GM18499 (cell line): ENCODE measurements around the gene MYO1H.

ENCODE experiments used
- ATAC-seq: cut with Tn5 transposase; IDR thresholded peaks from one replicate; pipeline ENCODE4 v1.9.1; 2021; ENCODE audit warnings: moderate number of reproducible peaks; ENCODE audit not compliant: insufficient read depth, unreplicated experiment

The MYO1H gene

DNA sequence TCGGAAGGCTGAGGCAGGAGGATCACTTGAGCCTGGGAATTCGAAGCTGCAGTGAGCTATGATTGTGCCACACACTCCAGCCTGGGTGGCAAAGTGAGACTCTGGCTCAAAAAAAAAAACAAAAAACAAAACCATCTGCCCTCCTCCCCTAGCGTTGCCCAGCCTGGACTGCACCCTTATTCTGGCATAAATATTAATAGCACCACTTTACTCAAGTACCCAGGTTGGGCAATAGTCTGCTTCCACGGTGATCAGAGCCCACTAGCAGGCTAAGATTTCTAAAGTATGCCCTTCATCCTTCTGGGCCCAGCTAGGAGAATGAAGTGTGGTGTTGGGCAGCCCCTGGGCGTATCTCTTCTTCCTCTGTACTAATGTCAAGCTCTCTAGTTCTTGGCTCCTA is 96.1 kb downstream of the MYO1H start:
- no peak for ATAC-seq

DNA sequence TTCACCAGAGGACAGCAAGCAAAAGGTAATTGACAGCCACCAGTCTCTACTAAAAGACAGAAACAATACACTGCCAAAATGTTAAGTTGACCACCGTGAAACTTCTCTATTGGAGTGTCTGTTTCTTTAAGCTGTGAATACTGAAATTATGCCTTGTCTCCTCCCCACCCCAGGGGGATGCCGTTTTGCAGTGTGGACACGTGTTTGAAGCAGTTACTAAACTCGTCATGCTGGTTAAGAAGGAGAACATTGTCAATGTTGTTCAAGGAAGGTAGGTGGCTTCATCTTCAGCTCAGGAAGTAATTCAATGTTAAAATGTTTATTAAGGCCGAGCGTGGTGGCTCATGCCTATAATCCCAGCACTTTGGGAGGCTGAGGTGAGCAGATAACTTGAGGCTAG is 96.6 kb downstream of the MYO1H start:
- ATAC-seq = no peak

DNA sequence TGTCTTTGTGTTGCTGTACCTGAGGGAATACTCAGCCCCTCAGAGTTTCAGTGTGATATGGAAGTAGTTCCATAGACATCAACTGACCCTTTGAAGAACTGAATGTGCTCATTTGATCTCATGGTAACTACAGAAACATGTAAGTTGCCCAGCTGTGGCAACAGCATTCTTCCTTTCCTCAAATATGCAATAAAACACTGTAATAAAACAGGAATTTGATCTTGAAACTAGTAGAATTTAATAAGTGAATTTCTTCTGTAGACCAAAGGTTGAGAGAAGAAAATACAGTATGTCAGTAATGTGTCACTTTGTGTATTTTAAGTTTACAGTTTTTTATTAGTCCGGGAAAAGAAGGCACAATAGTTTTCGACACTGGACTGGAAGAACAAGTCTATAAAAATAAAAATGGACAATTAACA is 97.5 kb downstream of the MYO1H start:
- no peak for ATAC-seq

DNA sequence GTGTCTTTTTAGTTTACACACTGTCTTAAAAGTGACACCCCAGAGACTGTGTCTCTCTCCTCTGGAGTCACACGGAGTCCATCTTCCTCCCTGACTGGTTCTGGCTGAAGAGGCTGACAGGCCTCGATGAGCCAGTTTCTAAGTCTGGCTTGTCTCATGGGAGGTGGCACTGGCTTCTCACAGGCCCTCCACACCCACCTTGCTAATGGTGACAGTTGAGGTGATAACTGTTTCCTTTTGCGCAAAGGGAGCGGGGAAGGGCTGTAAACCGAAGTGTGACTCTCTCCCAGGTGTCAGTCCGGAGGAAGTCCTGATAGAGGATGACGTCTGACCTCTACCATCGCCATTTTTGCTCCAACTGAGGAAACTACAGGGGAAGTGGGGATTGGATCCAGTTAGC is 99.2 kb downstream of the MYO1H start:
- no peak for ATAC-seq

DNA sequence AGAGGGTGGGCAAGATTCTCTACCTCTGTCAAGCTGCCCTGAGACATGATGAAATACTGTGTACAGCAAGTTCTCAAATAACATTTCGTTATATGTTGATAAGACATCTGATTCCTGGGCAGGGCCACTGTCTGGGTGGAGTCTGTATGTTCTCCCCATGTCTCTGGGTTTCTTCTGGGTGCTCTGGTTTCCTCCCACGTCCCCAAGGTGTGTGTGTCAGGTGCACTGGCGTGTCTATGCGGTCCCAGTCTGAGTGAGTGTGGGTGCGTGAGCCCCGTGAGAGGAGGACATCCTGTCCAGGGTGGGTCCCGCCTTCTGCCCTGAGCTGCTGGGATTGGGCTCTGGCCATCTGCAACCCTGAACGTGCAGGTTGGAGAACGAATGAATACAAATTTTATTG is 99.8 kb downstream of the MYO1H start:
- no peak for ATAC-seq

DNA sequence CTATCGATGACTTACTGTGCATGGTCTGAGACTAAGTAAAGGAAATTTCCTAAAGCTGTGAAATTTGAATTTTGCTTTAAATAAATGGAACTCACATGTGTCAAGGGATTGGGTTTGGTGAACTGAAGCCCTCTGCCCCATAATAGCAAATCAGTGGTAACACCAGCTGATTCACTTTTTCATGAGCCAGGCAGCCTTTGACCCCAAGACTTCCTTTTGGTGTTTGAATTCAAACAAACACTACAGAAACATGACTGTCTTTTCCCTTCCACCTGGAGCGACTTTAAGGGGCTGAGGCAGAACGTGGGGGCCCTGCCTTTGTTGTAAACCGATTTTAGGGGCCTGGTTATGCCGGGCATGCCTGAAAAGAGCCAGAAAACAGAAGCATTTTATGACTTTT is 100.6 kb downstream of the MYO1H start:
- ATAC-seq = no peak

DNA sequence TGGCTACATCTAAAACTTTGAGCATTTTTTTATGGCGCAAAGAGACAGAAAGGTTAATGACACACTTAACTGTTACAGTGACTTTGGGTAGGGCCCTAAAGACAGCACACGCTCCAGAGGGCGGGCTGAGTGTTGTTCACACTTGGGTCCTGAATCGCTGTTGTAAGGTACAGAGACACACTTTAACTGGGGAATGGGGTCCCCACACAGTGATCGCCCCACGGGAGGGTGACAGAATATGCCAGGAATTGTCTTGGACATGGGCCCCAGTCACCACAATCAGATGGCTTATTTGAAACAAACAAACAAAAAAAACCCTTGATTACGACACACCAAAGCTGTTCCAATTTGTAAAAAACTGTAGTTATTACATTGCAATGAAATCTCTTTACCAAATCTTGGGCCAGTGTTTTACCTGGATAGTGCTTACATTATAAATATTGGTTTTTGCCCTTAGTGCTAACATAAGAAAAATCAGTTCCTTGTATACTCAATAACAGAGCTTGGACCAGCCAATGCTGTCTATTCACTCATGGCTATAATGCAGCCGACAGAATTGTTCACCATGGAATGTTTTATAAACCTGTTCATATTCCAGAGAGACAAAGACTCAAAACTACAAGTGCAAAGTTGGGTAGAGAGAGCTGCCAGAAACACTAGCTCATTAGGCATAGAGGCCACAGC is 101.1 kb downstream of the MYO1H start:
- ATAC-seq = no peak

DNA sequence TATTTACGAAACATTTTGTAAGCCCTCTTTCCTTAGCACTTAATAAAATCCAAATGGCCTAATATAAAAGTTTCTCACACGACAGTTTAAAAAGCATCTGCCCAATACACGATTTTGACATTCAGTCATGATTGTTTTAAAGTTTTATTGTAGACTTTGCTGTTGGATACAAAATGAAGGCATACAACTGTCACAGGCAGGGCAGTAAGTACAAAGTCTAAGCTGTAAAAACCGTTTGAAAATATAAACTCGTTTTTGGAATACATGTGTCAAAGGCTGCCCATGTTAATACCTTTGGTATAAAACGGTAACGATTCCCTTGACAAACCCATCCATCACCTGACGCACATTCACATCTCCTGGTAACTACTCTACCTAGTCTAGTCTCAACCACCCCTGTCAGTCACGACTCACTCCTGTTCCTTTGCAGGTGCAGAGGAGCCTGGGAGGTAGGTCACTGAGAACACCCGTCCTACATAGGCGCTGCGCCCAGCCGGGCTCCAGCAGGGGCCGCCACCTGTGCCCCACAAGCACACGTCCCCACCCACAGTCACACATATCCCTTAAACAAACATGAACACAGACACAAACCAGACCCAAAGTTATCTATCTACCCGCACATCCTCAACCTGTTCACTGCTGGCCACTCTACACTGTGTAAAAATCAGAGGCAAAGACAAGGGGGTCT is 102.3 kb downstream of the MYO1H start:
- ATAC-seq = no peak

DNA sequence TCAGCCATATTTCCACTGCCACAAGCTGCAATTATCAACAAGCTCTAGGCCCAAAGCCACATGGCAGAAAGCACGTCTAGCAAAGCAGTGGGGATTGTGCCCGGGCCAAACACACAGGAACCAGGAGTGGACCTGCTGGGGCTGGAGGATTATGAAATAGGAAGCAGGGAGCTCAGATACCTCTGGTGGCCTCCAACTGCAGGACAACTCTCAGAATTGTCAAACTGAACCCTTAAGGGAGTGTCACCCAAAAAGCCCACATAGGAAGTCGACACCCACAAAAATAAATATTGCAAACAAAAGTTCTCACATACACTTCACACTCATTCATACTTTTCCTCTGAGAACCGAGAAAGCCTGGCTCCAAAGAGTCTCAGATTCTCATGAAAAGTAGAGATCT is 103.3 kb downstream of the MYO1H start:
- ATAC-seq = no peak

DNA sequence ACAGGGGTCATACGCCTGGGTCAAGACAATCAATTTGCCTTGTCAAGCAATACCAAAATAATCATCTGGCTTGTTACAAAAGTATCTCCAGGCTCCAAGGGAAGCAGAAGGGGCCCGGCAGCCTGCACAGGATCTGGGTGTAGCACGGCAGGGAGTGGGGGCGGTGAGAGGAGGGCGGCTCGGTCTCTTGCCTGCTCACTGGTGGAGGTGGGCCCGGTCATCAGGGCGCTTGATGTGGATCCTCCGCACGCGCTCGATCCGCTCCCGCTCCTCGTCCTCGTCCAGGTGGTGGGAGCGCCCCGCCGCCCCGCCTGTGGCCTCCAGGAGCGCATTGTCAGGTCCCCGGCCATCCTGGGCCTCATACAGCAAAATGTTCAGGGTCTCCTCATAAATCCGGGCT is 103.7 kb downstream of the MYO1H start:
- no peak for ATAC-seq

DNA sequence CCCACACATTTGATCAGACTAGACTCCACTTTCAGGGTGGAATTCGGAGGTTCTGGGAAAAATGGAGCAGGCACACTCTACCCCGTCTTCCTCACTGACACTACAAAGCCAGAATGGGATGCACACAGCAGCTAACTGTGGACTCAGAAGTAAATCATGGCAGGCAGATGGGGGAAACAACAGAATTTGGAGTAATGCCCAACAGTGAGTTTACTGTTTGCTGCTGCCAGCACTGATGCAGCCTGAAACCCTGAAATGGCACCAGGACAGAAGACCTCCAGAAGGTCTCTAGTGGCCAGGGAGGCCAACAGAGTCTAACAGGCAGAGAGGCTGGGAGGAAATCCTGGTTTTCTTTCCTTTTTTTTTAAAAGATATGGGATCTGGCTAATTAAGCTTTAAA is 104.8 kb downstream of the MYO1H start:
- ATAC-seq = no peak

DNA sequence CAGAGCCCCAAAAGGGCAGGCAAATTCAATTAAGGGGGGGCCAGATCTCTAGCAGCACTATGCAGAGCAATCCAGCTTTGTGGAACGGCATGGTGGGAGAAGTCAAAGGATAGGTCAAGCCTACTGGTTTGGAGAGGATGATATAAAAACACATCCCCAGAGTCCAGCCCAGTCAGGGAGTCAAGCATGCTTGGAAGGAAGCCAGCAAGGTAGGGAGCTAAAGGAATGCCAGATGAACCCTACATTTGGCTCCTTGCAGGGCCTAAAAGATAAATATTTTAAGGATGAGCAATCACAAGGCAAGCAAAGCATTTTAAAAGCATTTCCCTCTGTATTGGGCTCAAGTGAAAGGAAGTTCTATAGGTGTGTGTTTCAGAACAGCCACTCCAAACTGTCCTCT is 108.0 kb downstream of the MYO1H start:
- ATAC-seq = no peak

DNA sequence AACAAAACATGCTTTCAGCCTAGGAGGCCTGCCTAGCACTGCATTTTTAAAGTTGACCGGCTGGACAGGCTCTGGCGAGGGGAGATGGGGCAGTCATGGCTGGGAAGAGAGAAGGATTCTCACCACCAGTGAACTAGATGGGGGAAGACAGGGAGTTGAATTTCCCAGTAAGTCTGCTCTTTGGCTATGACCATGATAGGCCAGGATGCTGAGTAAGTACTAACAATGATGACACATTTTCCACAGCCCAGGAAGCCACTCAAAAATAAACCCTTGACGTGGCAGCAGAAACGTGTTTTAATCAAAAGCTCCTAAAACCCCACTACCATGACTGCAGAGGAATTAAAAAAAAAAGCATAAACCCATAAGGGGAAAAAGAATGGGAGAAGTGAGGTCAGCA is 110.4 kb downstream of the MYO1H start:
- ATAC-seq = no peak

DNA sequence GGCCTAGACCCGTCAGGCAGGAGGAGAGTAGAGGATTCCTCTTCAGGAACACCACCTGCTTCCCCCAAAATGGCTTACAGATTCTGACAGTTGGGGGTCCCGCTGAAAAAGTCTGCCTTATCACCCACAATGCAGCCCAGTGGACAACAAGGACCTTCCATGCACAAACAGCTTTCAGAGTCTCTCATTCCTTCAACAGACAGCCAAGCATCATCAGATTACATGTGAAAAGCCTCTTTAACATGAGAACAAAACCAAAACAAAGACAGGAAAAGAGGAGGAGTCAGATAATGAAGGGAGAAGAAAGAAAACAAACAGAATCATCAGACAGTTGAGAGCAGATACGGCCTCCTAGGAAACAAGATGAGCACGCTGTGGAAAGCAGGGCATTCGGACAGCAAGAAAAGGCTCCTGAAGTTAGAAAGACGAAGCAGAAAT is 111.1 kb downstream of the MYO1H start:
- ATAC-seq = no peak

DNA sequence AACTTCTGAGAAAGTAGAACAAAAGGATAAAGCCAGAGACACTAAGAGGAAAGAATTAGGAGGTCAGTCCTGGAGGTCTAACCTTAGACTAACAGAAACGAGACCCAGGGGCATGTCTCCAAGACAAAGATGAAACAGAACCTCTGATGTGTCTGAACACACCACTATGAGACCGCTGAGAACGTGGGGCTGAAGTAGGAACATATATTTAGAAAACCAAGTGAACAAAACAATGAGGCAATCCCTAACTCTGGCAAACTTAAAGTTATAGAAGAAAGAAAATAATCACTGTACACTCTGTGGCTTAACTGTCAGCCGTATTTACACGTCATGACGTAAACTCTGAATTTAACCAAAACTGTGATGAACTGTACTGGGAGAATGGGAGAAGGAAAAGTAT is 111.5 kb downstream of the MYO1H start:
- ATAC-seq = no peak

DNA sequence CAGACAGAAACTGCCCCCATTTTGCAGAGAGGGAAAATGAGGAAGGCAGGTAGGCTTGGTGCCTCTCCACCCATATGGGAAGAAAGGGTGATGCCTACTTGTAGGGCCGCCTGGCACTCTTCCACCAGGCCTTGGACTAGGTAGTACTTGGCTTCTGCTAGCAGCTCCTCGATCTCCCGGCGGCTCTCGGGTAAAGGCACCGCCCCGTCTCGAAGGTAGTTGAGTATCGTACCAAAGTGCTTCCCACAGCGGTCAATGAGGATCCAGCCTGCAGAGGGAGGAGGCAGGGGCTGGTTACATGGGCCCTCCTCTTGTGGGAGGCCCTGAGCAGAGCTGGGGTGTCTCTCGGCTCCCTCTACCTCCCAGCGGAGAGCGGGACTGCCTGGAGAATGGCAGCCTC is 112.8 kb downstream of the MYO1H start:
- ATAC-seq = no peak

DNA sequence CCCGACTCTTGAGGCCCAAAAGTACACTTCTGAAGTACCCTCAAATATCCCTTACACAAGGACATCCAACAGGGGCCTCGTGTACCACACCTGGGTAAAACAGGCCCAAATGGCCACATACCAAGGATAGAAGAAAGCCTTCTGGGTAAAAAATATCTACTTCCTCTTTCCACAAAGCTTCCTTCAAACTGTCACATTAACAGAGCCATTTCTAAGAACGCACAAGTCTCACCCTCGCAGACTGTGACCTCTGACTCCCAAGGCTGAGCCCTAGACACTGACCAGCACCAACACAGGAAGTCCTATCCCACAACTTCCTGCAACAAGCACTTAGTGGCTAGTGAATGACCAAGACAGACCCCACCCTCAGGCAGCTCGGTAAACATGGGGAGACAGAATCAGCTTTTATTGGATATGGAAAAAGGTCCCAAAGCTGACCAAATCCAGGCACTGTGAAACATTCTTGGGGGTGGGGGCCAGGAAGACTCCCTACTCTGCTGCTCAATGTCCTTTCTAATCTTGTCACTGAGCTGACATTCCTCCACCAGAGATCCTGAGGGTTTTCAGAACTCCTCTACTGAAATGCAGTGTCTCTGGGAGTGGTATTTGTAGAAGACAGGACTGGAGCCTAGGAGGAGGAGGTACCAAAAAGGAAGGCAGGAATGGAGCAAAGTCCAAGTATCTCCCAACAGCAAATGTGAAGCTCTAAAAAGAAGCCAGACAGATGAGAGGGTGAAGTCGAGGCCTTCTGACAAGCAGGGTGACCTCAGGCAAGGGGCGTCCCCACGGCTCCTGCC is 113.5 kb downstream of the MYO1H start:
- ATAC-seq = no peak

DNA sequence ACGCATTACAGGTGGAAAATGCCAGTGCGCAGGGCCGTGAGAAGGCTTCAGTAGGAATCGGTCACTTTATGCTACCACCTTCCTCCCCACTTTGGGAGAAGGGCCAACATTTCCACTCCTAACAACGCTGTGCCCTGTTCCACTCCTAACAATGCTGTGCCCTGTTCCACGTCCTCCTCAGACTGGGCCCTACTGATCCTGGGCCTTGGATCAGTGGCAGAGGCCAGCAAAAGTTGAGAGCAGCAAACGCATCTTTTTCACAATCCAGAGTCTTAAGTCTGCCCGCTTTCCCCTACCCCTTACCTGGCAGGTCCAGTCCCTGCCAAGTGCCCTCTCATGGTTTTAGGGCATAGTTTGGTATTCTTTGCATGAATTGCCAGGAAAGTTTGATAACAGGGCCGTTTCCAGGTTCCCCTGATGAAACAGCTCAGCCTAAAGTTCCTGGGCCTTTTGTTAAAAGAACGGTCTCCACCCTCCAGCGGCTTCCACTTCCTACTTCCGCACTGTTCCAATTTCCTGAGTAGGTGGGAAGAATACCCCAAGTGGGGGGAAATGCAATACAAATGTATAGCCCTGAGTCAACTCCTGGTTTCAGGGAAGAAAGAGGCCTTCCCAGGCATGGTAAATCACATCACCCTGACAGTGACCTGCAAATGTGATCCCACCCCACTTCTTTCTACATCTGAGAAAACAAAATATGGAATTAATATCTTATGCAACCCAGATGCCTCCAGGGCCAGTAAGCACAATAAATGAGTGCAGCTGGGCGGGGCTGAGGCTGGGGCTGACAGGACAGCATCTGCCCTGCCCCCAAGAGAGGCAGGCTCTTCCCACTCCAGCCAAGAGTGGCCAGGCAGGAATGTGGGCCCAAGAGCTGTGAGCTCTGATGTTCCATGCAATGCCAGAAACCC is 114.4 kb downstream of the MYO1H start:
- no peak for ATAC-seq

DNA sequence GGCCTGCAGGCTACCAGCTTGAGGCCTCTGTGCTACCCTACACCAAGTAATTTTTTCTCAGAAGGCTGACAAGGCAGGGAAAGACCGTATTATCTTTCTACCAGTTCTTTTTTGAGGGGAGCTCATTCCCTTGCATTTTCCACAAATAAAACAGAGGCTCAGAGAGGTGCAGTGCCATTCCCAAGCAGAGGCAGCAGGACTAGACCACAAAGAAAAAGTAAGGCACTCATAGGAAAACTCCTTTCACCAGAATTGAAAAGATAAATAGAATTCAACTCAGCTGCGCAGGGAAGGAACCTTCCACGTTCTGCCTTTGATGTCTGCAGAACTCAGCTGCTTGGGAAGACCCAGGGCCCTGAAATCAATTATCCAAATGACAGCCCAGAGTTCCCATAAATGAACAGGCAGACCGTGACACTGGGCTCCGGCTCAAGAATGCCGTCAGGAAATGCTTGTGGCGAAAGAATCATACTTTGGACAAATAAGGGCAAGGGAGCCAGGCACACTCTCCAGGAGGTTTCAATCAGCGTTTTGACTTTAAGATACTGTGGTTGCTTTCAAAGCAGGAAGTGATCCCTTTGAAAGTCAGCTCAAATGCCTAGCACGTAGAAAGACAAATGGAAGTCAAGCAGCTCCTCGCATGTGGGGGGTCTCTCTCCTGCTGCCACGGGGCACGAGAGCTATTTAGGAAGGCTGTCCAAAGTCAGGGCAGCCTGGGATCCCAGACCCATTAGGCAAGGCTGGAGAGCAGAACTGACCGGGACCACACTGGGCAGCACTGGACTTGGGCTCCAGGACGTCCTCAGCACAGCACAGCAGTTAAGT is 115.4 kb downstream of the MYO1H start:
- ATAC-seq = no peak

DNA sequence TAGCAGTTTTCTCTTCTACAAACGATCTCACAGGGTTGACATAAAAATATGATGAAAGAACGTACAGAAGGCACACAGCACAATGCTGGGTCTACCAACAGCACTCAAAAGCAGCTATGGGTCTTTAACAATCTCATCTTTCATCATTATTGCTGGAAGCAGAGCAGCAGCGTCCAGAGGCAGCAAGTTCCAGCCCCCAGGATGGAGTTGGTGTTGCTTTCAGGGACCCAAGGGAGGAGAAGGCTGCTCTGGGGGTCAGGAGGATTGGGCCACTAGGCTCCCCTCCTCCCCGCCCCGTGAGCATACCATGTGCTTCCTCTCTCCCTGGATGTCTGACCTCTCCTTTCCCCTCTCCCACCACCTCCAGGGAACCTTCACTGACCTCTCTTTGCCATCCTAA is 116.1 kb downstream of the MYO1H start:
- ATAC-seq = no peak
